Fibroblast of skin of scalp (primary cell): ENCODE measurements around the gene NLRC5.
"Not testable (repeated sequence)": the region's sequence is repeated elsewhere in the genome, so short reads cannot be mapped to it uniquely, and the experiment has no call there.

Experiments used
- DNase-seq: peaks from one replicate; pipeline ENCODE4 v3.0.0-alpha.2; 2013

Gene NLRC5

DNA sequence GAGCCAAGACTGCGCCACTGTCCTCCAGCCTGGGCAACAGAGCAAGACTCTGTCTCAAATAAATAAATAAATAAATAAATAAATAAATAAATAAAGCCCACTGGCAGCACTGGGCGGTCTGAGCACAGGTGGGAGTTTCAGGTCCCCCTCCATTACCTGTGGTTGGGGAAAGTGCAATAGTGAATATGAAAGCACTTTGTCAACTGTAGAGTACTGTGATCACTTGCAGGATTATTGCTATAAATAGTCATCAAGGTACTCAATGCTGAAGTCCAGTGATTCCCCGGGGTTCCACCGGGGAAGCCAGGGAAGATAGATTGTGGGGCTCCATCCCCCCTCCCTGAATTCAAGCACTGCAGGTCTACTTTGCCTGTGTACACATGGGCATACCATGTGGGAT is 60.3 kb downstream of the NLRC5 start:
- DNase-seq, result no peak

DNA sequence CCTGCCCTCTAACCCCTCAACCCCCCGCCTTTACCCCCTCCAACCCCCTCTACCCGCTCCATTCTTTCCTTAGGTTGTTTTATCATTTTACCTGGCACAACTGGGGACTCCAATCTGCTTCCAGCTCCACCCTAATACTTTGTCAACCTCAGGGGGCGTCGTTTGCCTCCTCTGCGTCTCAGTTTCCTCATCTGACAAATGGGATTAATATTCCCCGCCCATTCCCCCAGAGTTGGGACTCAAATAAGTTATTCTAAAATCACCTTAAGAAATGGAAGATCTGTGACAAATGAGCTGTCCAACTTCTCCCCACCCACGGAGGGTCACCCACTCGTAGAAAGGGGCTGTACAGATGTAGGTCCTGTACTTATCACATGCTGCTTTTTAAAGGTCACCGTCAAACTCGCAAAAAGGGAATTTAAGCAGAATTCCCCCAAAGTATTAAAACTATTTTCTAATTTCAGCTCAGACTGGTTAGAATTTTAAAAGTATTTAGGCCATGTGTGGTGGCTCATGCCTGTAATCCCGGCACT is 62.4 kb downstream of the NLRC5 start:
- DNase-seq, result no peak

DNA sequence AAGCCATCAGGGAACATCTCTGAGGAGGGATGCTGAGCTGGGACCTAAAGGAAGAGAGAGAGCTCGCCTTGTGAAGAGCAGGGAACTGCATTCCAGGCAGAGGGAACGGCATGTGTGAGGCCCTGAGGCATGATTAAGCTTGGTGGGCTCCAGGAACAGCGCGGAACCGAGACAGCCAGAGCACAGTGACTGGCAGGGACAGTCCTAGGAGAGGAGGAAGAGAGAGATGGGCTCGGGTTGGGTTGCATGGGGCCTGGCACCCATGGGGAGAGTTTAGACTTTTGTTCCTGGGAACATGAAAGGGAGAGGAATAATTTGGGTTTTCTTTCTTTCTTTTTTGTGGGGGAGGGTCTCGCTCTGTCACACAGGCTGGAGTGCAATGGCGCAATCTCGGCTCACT is 63.8 kb downstream of the NLRC5 start:
- no peak for DNase-seq

DNA sequence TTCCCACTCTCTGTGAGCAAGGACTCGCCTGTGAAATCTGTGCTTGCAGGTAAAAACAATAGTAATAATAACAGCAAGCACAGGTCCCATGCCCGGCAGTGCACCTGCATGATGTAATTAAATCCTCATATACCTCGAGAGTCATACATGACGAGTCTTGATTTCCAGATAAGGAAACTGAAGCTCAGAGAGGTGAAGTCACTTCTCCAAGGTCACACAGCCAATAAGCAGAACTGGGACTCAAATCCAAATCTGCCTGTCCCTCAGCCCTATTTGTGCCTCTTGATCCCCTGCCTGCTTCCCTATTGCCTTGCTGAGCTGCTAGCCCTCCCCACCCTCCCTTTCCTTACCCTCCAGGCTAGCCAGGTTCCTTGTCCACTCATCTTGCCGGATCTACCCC is 65.0 kb downstream of the NLRC5 start:
- no peak for DNase-seq

DNA sequence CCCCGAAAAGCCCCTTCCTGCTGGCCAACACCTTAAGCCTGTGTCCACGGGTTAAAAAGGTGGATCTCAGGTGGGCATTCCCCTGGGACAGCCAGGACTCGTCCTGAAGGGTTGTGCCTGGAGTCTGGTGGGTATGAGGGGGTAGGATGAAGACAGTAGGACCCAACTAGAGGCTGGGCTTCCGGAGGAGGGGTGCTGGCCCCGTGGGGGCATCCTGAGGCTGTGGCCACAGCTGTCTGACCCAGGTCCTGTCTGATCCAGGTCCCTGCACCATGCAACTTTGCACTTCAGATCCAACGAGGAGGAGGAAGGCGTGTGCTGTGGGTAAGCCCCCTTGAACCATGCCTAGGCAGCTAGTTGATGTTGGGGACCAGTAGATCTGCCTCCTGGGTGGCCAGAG is 65.4 kb downstream of the NLRC5 start:
- DNase-seq, result no peak

DNA sequence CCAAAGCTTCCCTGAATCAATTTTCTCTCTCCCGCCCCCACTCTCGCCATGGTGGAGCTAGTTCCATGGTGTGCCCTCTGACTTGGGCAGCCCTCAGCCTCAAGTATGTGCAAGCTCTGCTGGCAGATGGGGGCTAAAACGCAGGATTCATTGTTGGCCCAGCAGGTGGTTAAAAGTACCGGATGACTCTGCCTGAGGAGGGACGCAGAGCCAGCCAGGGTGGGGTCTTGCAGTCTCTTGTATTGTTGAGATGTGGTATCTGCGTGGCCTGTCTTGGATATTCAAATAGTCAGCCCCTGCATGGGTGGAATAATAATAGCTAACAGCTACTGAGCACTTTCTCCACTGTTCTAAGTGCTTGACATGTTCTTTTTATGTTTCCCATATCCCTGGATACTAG is 66.3 kb downstream of the NLRC5 start:
- DNase-seq, result no peak

DNA sequence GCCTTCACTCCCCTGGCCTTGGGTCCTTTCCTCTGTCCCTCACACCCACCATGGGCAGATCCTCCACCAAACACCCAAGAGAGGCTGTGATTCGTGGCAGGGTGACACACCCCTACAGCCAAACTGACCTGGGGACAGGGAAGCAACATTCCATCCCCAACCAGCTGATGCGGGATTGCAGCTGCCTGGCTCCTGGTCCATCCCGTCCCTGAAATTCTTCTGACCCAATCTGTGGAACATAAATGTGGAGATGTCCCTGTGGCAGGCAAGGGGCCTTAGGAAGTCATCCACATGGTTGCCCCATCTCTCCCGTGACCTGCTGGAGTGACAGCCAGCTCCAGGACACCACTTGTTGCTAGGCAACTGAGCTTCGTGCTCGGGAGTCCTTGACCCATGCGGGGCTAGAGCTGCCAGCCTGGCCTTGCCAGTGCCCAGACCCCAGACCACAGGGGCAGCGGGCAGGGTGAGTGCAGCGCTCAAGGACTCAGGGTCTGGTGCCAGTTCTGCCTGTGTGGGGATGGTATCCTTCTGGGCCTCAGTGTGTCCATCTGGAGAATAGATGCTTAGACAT is 69.0 kb downstream of the NLRC5 start:
- no peak for DNase-seq

DNA sequence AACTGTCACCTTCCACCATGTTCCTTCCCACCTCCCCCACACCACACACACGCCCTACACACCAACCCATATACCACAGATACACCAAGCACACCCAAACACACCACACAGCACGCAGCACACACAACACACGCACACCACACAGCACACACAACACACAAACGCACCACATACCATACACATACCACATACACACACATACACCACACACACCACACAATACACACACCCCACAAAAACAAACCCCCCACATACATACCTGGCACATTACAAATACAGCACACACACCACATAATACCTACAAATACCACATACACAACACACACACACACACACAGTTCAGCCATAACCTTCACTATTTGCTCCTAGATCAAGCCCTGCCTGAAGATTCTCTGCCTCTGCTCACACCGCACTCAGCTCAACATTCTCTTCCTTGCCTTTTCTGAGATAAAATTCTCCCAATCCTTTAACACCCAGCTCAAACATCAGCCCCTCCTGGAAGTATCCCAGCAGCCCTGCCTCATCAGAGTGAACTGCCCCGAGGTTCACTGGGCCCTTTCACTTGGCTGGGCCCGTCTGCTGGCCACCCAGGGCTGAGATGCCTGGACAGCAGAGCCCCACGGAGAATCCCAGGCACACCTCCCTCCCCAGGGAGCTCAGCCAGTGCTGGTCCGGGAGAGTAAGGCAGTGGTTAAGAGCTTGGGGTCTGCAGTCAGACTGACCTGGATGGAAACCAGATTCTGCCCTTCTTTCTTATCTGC is 71.1 kb downstream of the NLRC5 start:
- DNase-seq, result no peak

DNA sequence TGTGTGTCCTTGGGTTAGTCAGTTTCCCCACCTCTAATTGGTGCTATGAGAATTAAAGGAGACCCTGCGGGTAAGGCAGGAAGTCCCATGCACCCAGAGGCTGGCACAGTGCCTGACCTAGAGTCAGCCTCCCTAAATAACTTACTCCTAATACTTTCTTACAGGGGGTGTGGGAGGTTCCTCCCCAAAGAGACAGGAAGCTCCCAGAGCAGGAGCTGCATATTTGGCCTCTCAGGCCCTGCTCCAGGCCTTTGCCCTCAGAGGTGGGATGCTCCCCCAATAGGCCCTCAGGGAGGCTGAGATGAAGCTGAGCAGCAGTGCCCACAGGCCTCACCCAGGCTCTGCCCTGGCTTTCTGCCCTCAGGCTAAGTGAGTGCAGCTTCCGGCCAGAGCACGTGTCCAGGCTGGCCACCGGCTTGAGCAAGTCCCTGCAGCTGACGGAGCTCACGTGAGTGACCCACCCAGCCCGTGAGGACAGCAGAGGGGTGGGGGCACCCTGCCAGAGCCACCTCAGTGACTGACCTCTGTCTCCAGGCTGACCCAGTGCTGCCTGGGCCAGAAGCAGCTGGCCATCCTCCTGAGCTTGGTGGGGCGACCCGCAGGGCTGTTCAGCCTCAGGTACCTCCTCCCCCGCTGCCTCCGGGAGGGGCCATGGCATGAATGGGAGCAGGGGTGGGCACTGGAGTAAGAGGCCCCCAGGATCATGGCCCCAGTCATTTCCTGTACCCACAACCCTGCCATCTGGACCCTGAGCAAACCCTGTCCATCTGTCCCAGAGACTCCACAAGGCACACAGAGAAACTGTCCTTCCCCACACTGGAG is 71.9 kb downstream of the NLRC5 start:
- peak; percentile 65 for DNase-seq

DNA sequence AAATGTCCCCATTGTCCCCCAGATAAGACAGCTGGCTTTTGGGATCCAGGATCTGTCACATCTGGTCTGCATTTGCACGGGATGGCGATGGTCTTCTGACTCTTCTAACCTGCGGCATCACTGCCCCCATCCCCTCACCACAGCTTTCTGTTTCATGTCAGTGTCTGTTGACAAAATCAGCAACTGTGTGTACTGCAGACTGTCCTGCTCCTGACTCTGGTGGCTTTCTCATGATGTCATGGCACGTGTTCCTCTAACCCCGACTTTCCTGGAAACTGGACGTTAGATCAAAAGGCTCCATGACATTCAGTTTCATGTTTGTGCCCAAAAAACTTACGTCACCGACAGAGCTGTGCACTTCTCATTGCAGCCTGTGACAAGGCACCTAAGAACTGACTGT is 73.0 kb downstream of the NLRC5 start:
- no peak for DNase-seq

DNA sequence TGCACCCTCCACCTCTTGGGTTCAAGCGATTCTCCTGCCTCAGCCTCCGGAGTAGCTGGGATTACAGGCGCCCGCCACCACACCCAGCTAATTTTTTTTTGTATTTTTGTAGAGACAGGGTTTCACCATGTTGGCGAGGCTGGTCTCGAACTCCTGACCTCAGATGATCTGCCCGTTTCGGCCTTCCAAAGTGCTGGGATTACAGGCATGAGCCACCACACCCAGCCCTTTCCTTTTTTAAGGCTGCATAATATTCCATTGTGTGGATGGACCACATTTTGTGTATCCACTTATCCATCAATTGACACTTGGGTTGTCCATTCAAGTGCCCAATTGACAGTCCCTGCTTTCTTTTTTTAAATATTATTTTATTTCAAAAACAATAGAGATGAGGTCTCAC is 73.8 kb downstream of the NLRC5 start:
- not testable (repeated sequence) for DNase-seq

DNA sequence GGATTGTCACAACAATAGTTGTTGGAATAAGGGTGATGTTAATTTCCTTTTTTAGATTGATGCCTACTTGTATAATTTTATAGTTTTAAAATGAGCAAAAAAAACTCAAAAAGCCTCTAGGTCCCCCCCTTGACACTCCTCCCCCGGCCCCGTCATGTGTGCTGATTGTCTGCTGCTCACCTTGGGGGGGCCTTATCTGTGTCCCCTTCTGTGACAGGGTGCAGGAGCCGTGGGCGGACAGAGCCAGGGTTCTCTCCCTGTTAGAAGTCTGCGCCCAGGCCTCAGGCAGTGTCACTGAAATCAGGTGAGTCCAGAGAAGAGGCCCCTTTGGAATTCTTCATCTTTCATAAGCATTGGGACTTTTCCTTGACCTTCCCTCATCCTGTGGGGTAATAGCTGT is 75.6 kb downstream of the NLRC5 start:
- DNase-seq, result no peak

DNA sequence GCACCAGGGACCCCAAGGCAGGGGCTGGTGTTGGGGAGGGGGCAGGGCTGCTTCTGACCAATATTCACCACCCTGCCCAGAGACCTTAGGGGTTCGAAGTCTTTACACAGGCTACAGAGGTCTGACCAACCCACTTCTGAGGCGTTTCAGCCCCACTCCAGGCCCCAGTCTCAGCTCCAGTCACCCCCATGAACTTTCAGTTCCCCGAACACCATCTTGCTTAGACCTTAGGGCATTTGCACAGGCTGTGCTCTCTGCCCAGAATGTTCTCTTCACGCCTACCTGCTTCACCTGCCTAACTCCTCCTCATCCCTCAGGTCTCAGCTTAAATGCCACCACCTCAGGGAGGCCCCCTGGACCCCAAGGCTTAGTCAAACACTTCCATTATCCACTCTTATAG is 77.3 kb downstream of the NLRC5 start:
- no peak for DNase-seq

DNA sequence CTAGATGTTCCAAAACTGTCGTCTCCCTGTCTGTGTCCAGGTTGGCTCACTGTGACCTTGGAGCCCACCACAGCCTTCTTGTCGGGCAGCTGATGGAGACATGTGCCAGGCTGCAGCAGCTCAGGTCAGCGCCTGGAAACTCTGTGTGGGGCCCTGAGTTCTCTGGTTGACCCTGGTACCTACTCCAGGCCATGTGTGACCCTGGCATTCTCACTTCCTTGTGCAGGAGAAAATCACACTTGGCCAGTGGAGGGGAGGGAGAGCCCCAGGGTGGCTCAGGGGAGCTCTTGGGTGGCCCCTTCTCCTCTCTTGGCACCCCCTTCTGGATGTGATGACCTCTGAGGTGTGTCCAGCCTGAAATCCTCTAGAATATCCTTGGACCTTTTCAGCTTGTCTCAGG is 78.0 kb downstream of the NLRC5 start:
- DNase-seq, result no peak

DNA sequence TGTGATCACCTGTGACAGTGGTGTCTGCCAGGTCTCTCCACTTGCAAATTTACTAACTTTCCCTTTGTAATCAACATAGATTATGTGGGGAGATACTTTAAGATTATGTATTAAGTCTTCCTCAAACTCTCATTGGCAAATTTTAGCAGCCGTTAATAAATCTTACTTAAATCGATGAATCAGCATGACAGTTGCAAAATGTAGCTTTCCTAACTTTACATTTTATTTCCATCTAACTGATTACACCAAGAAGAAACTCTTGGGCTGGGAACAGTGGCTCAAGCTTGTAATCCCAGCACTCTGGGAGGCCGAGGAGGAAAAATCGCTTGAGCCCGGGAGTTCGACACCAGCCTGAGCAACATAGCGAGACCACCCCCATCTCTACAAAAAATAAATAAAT is 79.7 kb downstream of the NLRC5 start:
- no peak for DNase-seq

DNA sequence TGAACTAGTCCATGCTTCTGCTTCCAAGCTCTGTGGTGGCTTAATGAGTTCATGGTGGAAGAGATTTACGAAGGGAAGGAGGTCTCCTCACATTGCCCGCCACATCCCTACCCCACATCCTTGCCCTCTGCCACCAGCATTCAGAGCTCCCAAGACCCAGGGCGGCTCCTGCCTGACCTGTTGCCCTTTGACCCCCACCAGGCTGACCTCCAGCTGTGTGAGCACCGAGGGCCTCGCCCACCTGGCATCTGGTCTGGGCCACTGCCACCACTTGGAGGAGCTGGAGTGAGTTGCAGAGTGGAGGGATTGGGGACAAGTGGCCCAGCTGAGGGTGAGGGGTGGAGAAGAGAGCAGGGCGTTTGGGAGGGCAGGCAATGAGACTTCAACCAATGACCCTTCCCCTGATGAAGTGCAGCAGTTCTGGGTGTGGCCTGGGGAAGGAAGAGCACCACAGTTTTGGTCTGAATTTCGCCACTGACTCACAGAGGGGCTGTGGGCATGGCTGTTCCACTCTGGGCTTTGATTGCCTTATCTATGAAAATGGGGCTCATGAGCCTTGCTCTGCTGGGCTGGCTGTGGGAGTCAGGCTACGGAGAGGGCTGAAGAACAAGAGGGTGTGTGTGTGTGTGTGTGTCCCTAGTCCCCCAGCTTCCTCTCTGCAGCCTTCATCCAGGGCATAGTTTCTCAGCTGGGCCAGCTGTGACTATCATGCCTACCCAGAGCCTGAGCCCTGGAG is 80.4 kb downstream of the NLRC5 start:
- DNase-seq, result no peak

DNA sequence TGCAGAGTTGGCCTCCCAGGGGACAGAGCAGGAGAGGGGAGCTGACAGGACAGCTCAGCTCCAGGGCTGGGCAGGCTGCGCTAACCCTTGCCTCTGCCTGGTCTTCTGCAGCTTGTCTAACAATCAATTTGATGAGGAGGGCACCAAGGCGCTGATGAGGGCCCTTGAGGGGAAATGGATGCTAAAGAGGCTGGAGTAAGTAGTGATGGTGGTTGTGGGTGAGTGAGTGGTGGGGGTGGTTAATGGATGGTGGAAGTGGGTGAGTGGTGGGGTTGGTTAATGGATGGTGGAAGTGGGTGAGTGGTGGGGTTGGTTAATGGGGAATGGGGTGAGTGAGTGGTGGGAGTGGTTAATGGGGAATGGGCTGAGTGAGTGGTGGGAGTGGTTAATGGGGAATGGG is 81.1 kb downstream of the NLRC5 start:
- no peak for DNase-seq

DNA sequence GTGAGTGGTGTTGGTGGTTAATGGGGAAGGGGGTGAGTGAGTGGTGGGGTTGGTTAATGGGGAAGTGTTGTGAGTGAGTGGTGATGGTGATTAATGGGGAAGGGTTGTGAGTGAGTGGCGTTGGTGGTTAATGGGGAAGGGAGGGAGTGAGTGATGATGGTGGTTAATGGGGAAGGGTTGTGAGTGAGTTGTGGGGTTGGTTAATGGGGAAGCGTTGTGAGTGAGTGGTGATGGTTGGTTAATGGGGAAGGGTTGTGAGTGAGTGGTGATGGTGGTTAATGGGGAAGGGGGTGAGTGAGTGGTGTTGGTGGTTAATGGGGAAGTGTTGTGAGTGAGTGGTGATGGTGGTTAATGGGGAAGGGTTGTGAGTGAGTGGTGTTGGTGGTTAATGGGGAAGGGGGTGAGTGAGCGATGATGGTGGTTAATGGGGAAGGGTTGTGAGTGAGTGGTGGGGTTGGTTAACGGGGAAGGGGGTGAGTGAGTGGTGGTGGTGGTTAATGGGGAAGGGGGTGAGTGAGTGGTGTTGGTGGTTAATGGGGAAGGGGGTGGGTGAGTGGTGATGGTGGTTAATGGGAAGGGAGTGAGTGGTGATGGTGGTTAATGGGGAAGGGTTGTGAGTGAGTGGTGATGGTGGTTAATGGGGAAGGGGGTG is 81.8 kb downstream of the NLRC5 start:
- not testable (repeated sequence) for DNase-seq

DNA sequence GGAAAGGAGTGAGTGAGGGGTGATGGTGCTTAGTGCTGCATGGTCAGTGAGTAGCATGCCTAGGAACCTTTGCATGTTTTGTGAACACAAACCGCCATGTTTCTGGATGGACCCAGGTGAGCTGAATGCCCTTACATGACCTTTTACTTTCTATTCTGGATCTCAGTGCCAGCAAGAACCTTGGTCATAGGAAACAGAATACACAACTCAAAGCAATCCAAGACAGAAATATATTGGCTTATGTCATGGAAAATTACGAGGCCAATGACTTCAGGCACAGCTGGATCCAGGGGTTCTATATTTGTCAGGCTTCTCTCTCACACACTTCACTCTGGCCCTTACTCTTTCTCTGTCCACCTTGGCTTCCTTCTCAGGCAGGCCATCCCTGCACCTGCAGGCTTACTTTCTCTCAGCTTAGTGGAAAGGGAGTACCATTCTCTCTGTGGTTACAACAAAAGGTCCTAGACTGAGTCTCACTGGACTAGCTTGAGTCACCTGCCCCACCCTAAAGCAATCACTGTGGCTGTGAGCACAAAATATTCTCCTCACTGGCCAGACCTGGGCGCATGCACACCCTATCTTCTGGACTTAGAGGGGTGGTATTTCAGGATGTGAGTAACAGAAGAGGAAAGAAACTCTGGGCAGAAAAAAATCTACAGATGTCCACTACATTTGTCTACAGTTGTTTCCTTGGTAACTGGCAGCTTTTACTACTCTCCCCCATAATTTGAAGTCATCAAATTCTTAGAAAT is 82.7 kb downstream of the NLRC5 start:
- peak; percentile 20 for DNase-seq

DNA sequence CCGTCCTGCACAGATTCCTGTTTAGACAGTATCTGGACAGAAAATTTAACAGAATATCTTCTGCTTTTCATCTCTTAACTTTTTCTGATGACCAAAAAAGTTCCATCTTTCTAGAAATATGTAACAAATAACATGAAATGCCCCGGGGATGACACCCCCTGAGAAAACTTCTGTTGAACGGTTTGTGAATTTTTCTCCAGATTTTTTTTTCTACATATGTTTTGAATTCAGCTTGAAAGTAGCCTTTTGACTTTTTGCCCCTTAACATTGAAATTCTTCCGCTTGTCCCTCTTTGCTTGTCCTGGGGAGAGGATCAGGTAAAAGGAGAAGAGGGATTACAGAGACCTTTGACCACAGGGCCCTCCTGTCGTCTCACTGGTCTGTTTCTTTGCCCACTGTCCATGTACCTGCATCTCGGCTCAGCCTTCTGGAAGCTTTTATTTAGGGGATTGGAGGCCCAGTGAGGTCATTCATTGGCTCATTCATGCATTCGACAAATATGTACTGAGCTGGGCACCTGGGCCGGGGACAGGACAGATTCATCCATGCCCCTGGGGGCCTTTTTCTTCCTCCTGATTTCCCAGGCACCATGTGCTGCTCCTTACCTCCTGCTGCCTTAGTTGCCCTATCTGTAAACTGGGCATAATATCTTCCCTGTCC is 83.4 kb downstream of the NLRC5 start:
- DNase-seq, result no peak

DNA sequence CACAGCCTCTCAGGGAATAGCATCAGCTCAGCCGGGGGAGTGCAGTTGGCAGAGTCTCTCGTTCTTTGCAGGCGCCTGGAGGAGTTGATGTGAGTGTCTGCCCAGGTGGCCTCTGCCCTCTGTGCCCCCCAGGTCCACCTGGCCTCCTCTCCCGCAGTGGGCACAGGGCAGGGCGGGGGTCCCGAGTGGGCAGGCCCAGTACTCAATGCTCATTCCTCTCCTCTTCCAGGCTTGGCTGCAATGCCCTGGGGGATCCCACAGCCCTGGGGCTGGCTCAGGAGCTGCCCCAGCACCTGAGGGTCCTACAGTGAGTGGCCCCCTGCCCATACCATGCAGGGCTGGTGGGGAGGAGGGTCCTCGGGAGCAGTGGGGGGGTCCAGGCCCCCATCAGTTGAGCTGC is 88.4 kb downstream of the NLRC5 start:
- DNase-seq, result no peak
